GM12878 (cell line): ENCODE measurements around the gene GUCA2A. TPM values are rescaled to one million over a fixed set of nuclear protein-coding genes. Genes with fewer than 3 reads are reported as not detected.

Source experiments
- ATAC-seq: fragments of 200-7000 bp; cut with Tn5 transposase; 3 replicates; pipeline ENCODE4 v1.9.1; 2020; ENCODE audit warnings: mild to moderate bottlenecking, moderate library complexity
- BruUV-seq: library from RNA; stranded (reverse); fragments of 400-500 nt; replicated peaks from 2 replicates; lab custom pipeline; 2021; lab: Mats Ljungman, UMichigan
- CTCF ChIA-PET: fragments of 300-600 bp; sonication (Branson Sonifier 250); formaldehyde crosslinking; extraction: SDS; loops from one replicate; lab custom pipeline; 2021; ENCODE audit warnings: inconsistent platforms; lab: Yijun Ruan, JAX
- POLR2A ChIA-PET: fragments of 350-600 bp; formaldehyde crosslinking; extraction: SDS; loops from one replicate; lab custom pipeline; 2021; ENCODE audit warnings: inconsistent platforms; lab: Charles Lee
- RAD21 ChIA-PET: fragments of 300-600 bp; sonication (Branson Sonifier 250); formaldehyde crosslinking; loops from one replicate; lab custom pipeline; 2023; ENCODE audit warnings: antibody characterized with exemption; ENCODE audit not compliant: unreplicated experiment; lab: Charles Lee
- SMC1A ChIA-PET: fragments of 300-600 bp; sonication (Branson Sonifier 250); formaldehyde crosslinking; loops from one replicate; lab custom pipeline; 2023; ENCODE audit not compliant: unreplicated experiment, uncharacterized antibody; lab: Charles Lee
- DNase-seq: peaks from one replicate; pipeline ENCODE4 v3.0.0-alpha.2; 2011; ENCODE audit warnings: low read depth, low spot score
- FAIRE-seq: peaks from 3 replicates; lab custom pipeline; 2011; peaks lifted over from hg19 to GRCh38; lab: Jason Lieb, UNC
- H2AFZ ChIP-seq: 2 replicates; pipeline ENCODE4 v1.6.0; 2011; ENCODE audit warnings: low read depth, low read length, control low read depth; ENCODE audit not compliant: control insufficient read depth
- H3K27ac ChIP-seq: 2 replicates; pipeline ENCODE4 v1.5.1; 2011; ENCODE audit warnings: control low read depth; ENCODE audit not compliant: control insufficient read depth, insufficient read depth
- H3K27me3 ChIP-seq, 2 experiments: replicated peaks in 1 of 2; 2 replicates each; pipeline versions ENCODE4 v1.6.0 to v1.6.1; 2011; ENCODE audit warnings: low read length in 1 of 2; ENCODE audit not compliant: control insufficient read depth in 2 of 2, insufficient read depth in 2 of 2
- H3K36me3 ChIP-seq, 2 experiments: 2 replicates each; pipeline ENCODE4 v1.5.1; 2011; ENCODE audit warnings: low read length in 1 of 2; ENCODE audit not compliant: control insufficient read depth in 2 of 2, insufficient read depth in 2 of 2
- H3K4me1 ChIP-seq: 2 replicates; pipeline ENCODE4 v1.6.1; 2011; ENCODE audit warnings: mild to moderate bottlenecking, low read length, moderate library complexity, mixed read lengths; ENCODE audit not compliant: control insufficient read depth, insufficient read depth
- H3K4me2 ChIP-seq: 2 replicates; pipeline ENCODE4 v1.6.0; 2011; ENCODE audit warnings: control low read depth; ENCODE audit not compliant: control insufficient read depth, insufficient read depth
- H3K4me3 ChIP-seq: fragments of 200-600 bp; sonication (generic); 2 replicates; pipeline ENCODE4 v1.5.1; 2016
- H3K79me2 ChIP-seq: 2 replicates; pipeline ENCODE4 v1.6.0; 2011; ENCODE audit warnings: low read length; ENCODE audit not compliant: control insufficient read depth, insufficient read depth
- H3K9ac ChIP-seq: 2 replicates; pipeline ENCODE4 v1.8.0; 2011; ENCODE audit warnings: low read length, control low read depth, mixed read lengths; ENCODE audit not compliant: control insufficient read depth, insufficient read depth
- H3K9me3 ChIP-seq: replicated peaks from 3 replicates; pipeline ENCODE4 v1.5.1; 2011; ENCODE audit warnings: mild to moderate bottlenecking, low read length; ENCODE audit not compliant: control insufficient read depth, insufficient read depth
- H4K20me1 ChIP-seq: 2 replicates; pipeline ENCODE4 v1.6.0; 2011; ENCODE audit not compliant: control insufficient read depth, insufficient read depth
- CREB1 ChIP-seq: IDR thresholded peaks from 2 replicates; pipeline ENCODE4 v1.6.1; 2012; ENCODE audit warnings: low read depth, mild to moderate bottlenecking, inconsistent platforms
- EGR1 ChIP-seq, 2 experiments: IDR thresholded peaks; 1 replicate in 1 of 2; 2 replicates in 1 of 2; pipeline ENCODE4 v1.6.1; 2011 to 2012; ENCODE audit warnings: low read depth in 2 of 2, low read length in 2 of 2, borderline replicate concordance in 1 of 2, mild to moderate bottlenecking in 1 of 2, moderate library complexity in 1 of 2
- IKZF1 ChIP-seq: fragments of 450-650 bp; conservative IDR thresholded peaks from 2 replicates; pipeline ENCODE4 v1.6.1; 2017; ENCODE audit warnings: antibody characterized with exemption, mild to moderate bottlenecking
- MEF2A ChIP-seq: IDR thresholded peaks from 2 replicates; pipeline ENCODE4 v1.6.1; 2011; ENCODE audit warnings: low read depth, mild to moderate bottlenecking, low read length, moderate library complexity; ENCODE audit not compliant: insufficient read depth
- NR2C2 ChIP-seq: IDR thresholded peaks from 2 replicates; pipeline ENCODE4 v1.6.1; 2011; ENCODE audit warnings: borderline replicate concordance, low read depth; ENCODE audit not compliant: control insufficient read depth, insufficient read length
- POLR2A ChIP-seq: IDR thresholded peaks from 2 replicates; pipeline ENCODE4 v1.6.1; 2011; ENCODE audit warnings: low read depth, mild to moderate bottlenecking, low read length
- SPI1 ChIP-seq: IDR thresholded peaks from 2 replicates; pipeline ENCODE4 v1.6.1; 2011; ENCODE audit warnings: low read depth, mild to moderate bottlenecking, low read length, moderate library complexity, borderline replicate concordance; ENCODE audit not compliant: insufficient read depth
- SUPT20H ChIP-seq: IDR thresholded peaks from 2 replicates; pipeline ENCODE4 v1.6.1; 2011; ENCODE audit warnings: low read depth, mild to moderate bottlenecking, low read length, moderate library complexity, borderline replicate concordance; ENCODE audit not compliant: control insufficient read depth
- WGBS: methylation state at CpG from one replicate; pipeline ENCODE4 v1.1.6; 2016; ENCODE audit warnings: low lambda C conversion rate; ENCODE audit not compliant: insufficient replicate concordance, insufficient coverage; ENCODE audit errors: missing lambda C conversion rate; 5-methylcytosine and 5-hydroxymethylcytosine counted together
- in situ Hi-C: fragments of 300-500 bp; cut with MboI; formaldehyde crosslinking; loops from 9 replicates; pipeline ENCODE4 v1.14.3; 2018; ENCODE audit warnings: mixed read lengths
- intact Hi-C: fragments of 100-400 bp; cut with micrococcal nuclease; formaldehyde crosslinking; loops from one replicate; pipeline ENCODE4 v1.14.2; 2022; ENCODE audit not compliant: unreplicated experiment
- polyA plus RNA-seq, 11 experiments: library from polyadenylated mRNA; depleted of rRNA in 4 of 11; unstranded in 6 of 11; stranded (reverse) in 5 of 11; fragments of >200 nt; fragmentation: Nextera tagmentation in 4 of 11; fragmentation: Illumina TruSeq in 1 of 11; extraction: Ambion mirVana in 4 of 11; extraction: Trizol in 1 of 11; gene quantifications; 1 replicate in 1 of 11; 2 replicates in 10 of 11; pipeline versions ENCODE4 v1.2.1 to v1.2.3, GENCODE V29; 2011 to 2016; ENCODE audit warnings: inconsistent platforms in 2 of 11, missing spikeins in 2 of 11, low read depth in 1 of 11
- total RNA-seq, 4 experiments: library from RNA; depleted of rRNA in 3 of 4; stranded (reverse); fragments of >200 nt in 3 of 4; fragmentation: Illumina TruSeq in 1 of 4; extraction: Trizol in 1 of 4; gene quantifications; 2 replicates each; pipeline versions ENCODE4 v1.2.1 to v1.2.3, GENCODE V29; 2013 to 2021
- TF ChIP-seq, protein P1 (sequence below): fragments of 450-650 bp; formaldehyde crosslinking; IDR thresholded peaks from 2 replicates; pipeline ENCODE4 v1.4.0; 2022; ENCODE audit warnings: mild to moderate bottlenecking, moderate library complexity

Gene GUCA2A
- total and polyA plus RNA-seq, 10 of the 15 experiments (the other 5 are each of a cell fraction or from before 2014, with no cell fraction given) = not detected

- H3K27ac ChIP-seq = no peak overlapping the region
- ATAC-seq (no peak), DNase-seq (no peak), FAIRE-seq (no peak)
- WGBS = 58% methylated on average over 5 of the region's 5 CpGs
- H3K9ac ChIP-seq = no peak overlapping the region
- no peaks in the 10 kb centered on the region; the same call in 2 of the 3 replicates for H3K9me3 ChIP-seq
- no peaks in the 10 kb centered on the region for H3K36me3 ChIP-seq
- ChIA-PET RAD21 (no interaction called here), SMC1A (interaction anchor here (0.6 to 1.1 kb wide), 2 partner anchors 12 to 100 kb away, joined by 3 read pairs; no protein-coding TSS in a partner anchor), POLR2A (no interaction called here), CTCF (no interaction called here)
- H3K4me1 ChIP-seq = no peaks in the 10 kb centered on the region
- H3K4me2 ChIP-seq = no peak overlapping the region
- H3K79me2 ChIP-seq = no peaks in the 10 kb centered on the region
- no TSS peak for BruUV-seq
- H3K4me3 ChIP-seq = no peak overlapping the region
- no peaks in the 10 kb centered on the region for H3K27me3 ChIP-seq
- H4K20me1 ChIP-seq = no peaks in the 10 kb centered on the region
- TF ChIP-seq EGR1 (IDR thresholded peaks at IDR 0.05; ENCODE audit: borderline replicate concordance in 1 of 2, low read depth in 2 of 2, low read length in 2 of 2) (no peak), CREB1 (no peak), POLR2A (no peak), NR2C2 (no peak), MEF2A (no peak), IKZF1 (no peak), SUPT20H (no peak), SPI1 (no peak)
- TF ChIP-seq, protein P1, sequence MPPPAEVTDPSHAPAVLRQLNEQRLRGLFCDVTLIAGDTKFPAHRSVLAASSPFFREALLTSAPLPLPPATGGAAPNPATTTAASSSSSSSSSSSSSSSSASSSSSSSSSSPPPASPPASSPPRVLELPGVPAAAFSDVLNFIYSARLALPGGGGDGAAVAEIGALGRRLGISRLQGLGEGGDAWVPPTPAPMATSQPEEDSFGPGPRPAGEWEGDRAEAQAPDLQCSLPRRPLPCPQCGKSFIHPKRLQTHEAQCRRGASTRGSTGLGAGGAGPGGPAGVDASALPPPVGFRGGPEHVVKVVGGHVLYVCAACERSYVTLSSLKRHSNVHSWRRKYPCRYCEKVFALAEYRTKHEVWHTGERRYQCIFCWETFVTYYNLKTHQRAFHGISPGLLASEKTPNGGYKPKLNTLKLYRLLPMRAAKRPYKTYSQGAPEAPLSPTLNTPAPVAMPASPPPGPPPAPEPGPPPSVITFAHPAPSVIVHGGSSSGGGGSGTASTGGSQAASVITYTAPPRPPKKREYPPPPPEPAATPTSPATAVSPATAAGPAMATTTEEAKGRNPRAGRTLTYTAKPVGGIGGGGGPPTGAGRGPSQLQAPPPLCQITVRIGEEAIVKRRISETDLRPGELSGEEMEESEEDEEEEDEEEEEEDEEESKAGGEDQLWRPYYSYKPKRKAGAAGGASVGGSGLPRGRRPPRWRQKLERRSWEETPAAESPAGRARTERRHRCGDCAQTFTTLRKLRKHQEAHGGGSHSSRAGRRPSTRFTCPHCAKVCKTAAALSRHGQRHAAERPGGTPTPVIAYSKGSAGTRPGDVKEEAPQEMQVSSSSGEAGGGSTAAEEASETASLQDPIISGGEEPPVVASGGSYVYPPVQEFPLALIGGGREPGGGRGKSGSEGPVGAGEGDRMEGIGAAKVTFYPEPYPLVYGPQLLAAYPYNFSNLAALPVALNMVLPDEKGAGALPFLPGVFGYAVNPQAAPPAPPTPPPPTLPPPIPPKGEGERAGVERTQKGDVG (CRISPR knock-in tag) = no peak
- in situ Hi-C loops = no loop called here
- H2AFZ ChIP-seq = no peak overlapping the region; the same call in 1 of the 2 replicates
- intact Hi-C loops = no loop called here
Measured at GRCh38 chr1:42114229-42114628, 50.3 kb downstream of the GUCA2A start.

Other genes starting within 250 kb of the GUCA2A start
- gene HIVEP3, start 245.8 kb downstream of the GUCA2A start, total RNA-seq (2014; rRNA removed) = 2.8 and 2.9 TPM in 2 replicates
- 3.4 and 3.5 TPM in 2 replicates for gene HIVEP3, start 245.8 kb downstream of the GUCA2A start, total RNA-seq (2014; rRNA removed; fragmentation: Illumina TruSeq; extraction: Trizol)
- gene HIVEP3, start 245.8 kb downstream of the GUCA2A start, total RNA-seq (2021) = 13.6 and 13.8 TPM in 2 replicates
- gene HIVEP3, start 245.8 kb downstream of the GUCA2A start, polyA plus RNA-seq (2011; rRNA removed) = 3.5 and 4.3 TPM in 2 replicates
- 7.4 and 8.6 TPM in 2 replicates for gene HIVEP3, start 245.8 kb downstream of the GUCA2A start, polyA plus RNA-seq (2014; fragmentation: Illumina TruSeq; extraction: Trizol)
- gene HIVEP3, start 245.8 kb downstream of the GUCA2A start, polyA plus RNA-seq (2014; fragmentation: Nextera tagmentation; extraction: Ambion mirVana) = 1 to 10 TPM; 1.8 to 2.2 TPM
- gene HIVEP3, start 245.8 kb downstream of the GUCA2A start, polyA plus RNA-seq (2014; rRNA removed) = 6.0 and 7.7 TPM in 2 replicates
- 1 to 10 TPM; 3.0 to 4.3 TPM for gene HIVEP3, start 245.8 kb downstream of the GUCA2A start, polyA plus RNA-seq (2016; fragmentation: Nextera tagmentation; extraction: Ambion mirVana)
- gene GUCA2B, start 11.3 kb downstream of the GUCA2A start, total RNA-seq (2014; rRNA removed) = not detected in 2 replicates
- not detected in 2 replicates for gene GUCA2B, start 11.3 kb downstream of the GUCA2A start, total RNA-seq (2014; rRNA removed; fragmentation: Illumina TruSeq; extraction: Trizol)
- not detected in 2 replicates for gene GUCA2B, start 11.3 kb downstream of the GUCA2A start, total RNA-seq (2021)
- gene GUCA2B, start 11.3 kb downstream of the GUCA2A start, polyA plus RNA-seq (2011; rRNA removed) = not detected in 2 replicates
- gene GUCA2B, start 11.3 kb downstream of the GUCA2A start, polyA plus RNA-seq (2014; fragmentation: Illumina TruSeq; extraction: Trizol) = not detected in 2 replicates
- not detected for gene GUCA2B, start 11.3 kb downstream of the GUCA2A start, polyA plus RNA-seq (2014; fragmentation: Nextera tagmentation; extraction: Ambion mirVana)
- gene GUCA2B, start 11.3 kb downstream of the GUCA2A start, polyA plus RNA-seq (2014; rRNA removed) = not detected in 2 replicates
- not detected for gene GUCA2B, start 11.3 kb downstream of the GUCA2A start, polyA plus RNA-seq (2016; fragmentation: Nextera tagmentation; extraction: Ambion mirVana)
- gene FOXJ3, start 170.5 kb upstream of the GUCA2A start, total RNA-seq (2014; rRNA removed) = 28.3 and 34.8 TPM in 2 replicates
- gene FOXJ3, start 170.5 kb upstream of the GUCA2A start, total RNA-seq (2014; rRNA removed; fragmentation: Illumina TruSeq; extraction: Trizol) = 20.5 and 22.4 TPM in 2 replicates
- gene FOXJ3, start 170.5 kb upstream of the GUCA2A start, total RNA-seq (2021) = 33.6 and 36.8 TPM in 2 replicates
- gene FOXJ3, start 170.5 kb upstream of the GUCA2A start, polyA plus RNA-seq (2011; rRNA removed) = 41.5 and 54.2 TPM in 2 replicates
- 31.7 and 35.5 TPM in 2 replicates for gene FOXJ3, start 170.5 kb upstream of the GUCA2A start, polyA plus RNA-seq (2014; fragmentation: Illumina TruSeq; extraction: Trizol)
- gene FOXJ3, start 170.5 kb upstream of the GUCA2A start, polyA plus RNA-seq (2014; fragmentation: Nextera tagmentation; extraction: Ambion mirVana) = 10 to 100 TPM in 1 of 2 experiments, 1 to 10 TPM in 1; 9.5 to 11.9 TPM
- 19.1 and 19.8 TPM in 2 replicates for gene FOXJ3, start 170.5 kb upstream of the GUCA2A start, polyA plus RNA-seq (2014; rRNA removed)
- 10 to 100 TPM; 19.1 to 27.0 TPM for gene FOXJ3, start 170.5 kb upstream of the GUCA2A start, polyA plus RNA-seq (2016; fragmentation: Nextera tagmentation; extraction: Ambion mirVana)
- 0.16 and 0.45 TPM in 2 replicates for gene RIMKLA, start 216.0 kb upstream of the GUCA2A start, total RNA-seq (2014; rRNA removed)
- gene RIMKLA, start 216.0 kb upstream of the GUCA2A start, total RNA-seq (2014; rRNA removed; fragmentation: Illumina TruSeq; extraction: Trizol) = 0.04 and 0.05 TPM in 2 replicates
- gene RIMKLA, start 216.0 kb upstream of the GUCA2A start, total RNA-seq (2021) = 0.05 and 0.19 TPM in 2 replicates
- 0.45 and 0.52 TPM in 2 replicates for gene RIMKLA, start 216.0 kb upstream of the GUCA2A start, polyA plus RNA-seq (2011; rRNA removed)
- 0.41 and 0.59 TPM in 2 replicates for gene RIMKLA, start 216.0 kb upstream of the GUCA2A start, polyA plus RNA-seq (2014; fragmentation: Illumina TruSeq; extraction: Trizol)
- gene RIMKLA, start 216.0 kb upstream of the GUCA2A start, polyA plus RNA-seq (2014; fragmentation: Nextera tagmentation; extraction: Ambion mirVana) = under 1 TPM; 0.07 to 0.10 TPM
- gene RIMKLA, start 216.0 kb upstream of the GUCA2A start, polyA plus RNA-seq (2014; rRNA removed) = 0.01 and 0.05 TPM in 2 replicates
- under 1 TPM; 0.01 to 0.17 TPM for gene RIMKLA, start 216.0 kb upstream of the GUCA2A start, polyA plus RNA-seq (2016; fragmentation: Nextera tagmentation; extraction: Ambion mirVana)